HepG2 (cell line): ENCODE results near the gene FAM174B. TPM values are rescaled to one million over a fixed set of nuclear protein-coding genes. Genes with fewer than 3 reads are reported as not detected.

Experiments used
- ATAC-seq: fragments of 200-7000 bp; cut with Tn5 transposase; 3 replicates; pipeline ENCODE4 v1.9.1; 2020; ENCODE audit warnings: mild to moderate bottlenecking, moderate library complexity
- BruUV-seq: library from RNA; stranded (reverse); fragments of 400-500 nt; replicated peaks from 2 replicates; lab custom pipeline; 2021; lab: Mats Ljungman, UMichigan
- CTCF ChIA-PET: fragments of 300-600 bp; formaldehyde crosslinking; extraction: SDS; loops from one replicate; lab custom pipeline; 2021; ENCODE audit warnings: low total read pairs, inconsistent platforms, low intra/inter-chr PET ratio; lab: Yijun Ruan, JAX
- POLR2A ChIA-PET: fragments of 350-600 bp; sonication (Branson Sonifier 250); formaldehyde crosslinking; loops from one replicate; lab custom pipeline; 2020; ENCODE audit warnings: antibody characterized with exemption, inconsistent platforms; lab: Yijun Ruan, JAX
- DNase-seq: peaks from one replicate; pipeline ENCODE4 v3.0.0-alpha.2; 2015; ENCODE audit warnings: low spot score
- FAIRE-seq: peaks from 3 replicates; lab custom pipeline; 2011; peaks lifted over from hg19 to GRCh38; lab: Jason Lieb, UNC
- H2AFZ ChIP-seq: one replicate; pipeline ENCODE4 v1.6.1; 2011; ENCODE audit warnings: low read length, inconsistent platforms
- H3K27ac ChIP-seq: fragments of 300-600 bp; 3 replicates; pipeline ENCODE4 v1.8.0; 2011; ENCODE audit warnings: mixed run types, mild to moderate bottlenecking, mixed read lengths, low read length, inconsistent platforms; ENCODE audit not compliant: insufficient read depth; ENCODE audit errors: extremely low read length
- H3K27me3 ChIP-seq, 2 experiments: fragments of 200-600 bp in 1 of 2; 2 replicates in 1 of 2; 3 replicates in 1 of 2; pipeline versions ENCODE4 v1.6.0 to v1.8.0; 2011; ENCODE audit warnings: low read length in 2 of 2, mild to moderate bottlenecking in 2 of 2, moderate library complexity in 2 of 2, inconsistent platforms in 1 of 2; ENCODE audit not compliant: insufficient read depth in 2 of 2, control insufficient read depth in 1 of 2
- H3K36me3 ChIP-seq, 2 experiments: fragments of 200-600 bp in 1 of 2; replicated peaks in 1 of 2; 2 replicates in 1 of 2; 3 replicates in 1 of 2; pipeline versions ENCODE4 v1.5.1 to v1.8.0; 2011; ENCODE audit warnings: low read length in 2 of 2, inconsistent platforms in 1 of 2; ENCODE audit not compliant: insufficient read depth in 2 of 2, control insufficient read depth in 1 of 2
- H3K4me1 ChIP-seq: 2 replicates; pipeline ENCODE4 v1.5.1; 2012; ENCODE audit warnings: low read length, inconsistent platforms; ENCODE audit not compliant: insufficient read depth
- H3K4me2 ChIP-seq: 2 replicates; pipeline ENCODE4 v1.6.0; 2011; ENCODE audit warnings: low read depth, low read length, inconsistent platforms
- H3K4me3 ChIP-seq, 3 experiments: fragments of 200-600 bp in 1 of 3; sonication (generic), shearing (Covaris generic) in 1 of 3; replicated peaks in 1 of 3; 2 replicates each; pipeline ENCODE4 v1.5.1; 2011 to 2016; ENCODE audit warnings: low read length in 3 of 3, inconsistent platforms in 2 of 3, low read depth in 2 of 3, mild to moderate bottlenecking in 2 of 3, control low read depth in 1 of 3, mixed read lengths in 1 of 3; ENCODE audit not compliant: insufficient read depth in 1 of 3
- H3K79me2 ChIP-seq: one replicate; pipeline ENCODE4 v1.6.1; 2011; ENCODE audit warnings: low read length, inconsistent platforms; ENCODE audit not compliant: insufficient read depth
- H3K9ac ChIP-seq: 2 replicates; pipeline ENCODE4 v1.6.0; 2011; ENCODE audit warnings: mild to moderate bottlenecking, low read depth, low read length, inconsistent platforms; ENCODE audit not compliant: insufficient read depth
- H3K9me3 ChIP-seq: 2 replicates; pipeline ENCODE4 v1.5.1; 2012; ENCODE audit warnings: mild to moderate bottlenecking, low read length
- H4K20me1 ChIP-seq: 2 replicates; pipeline ENCODE4 v1.6.0; 2011; ENCODE audit warnings: inconsistent platforms, mild to moderate bottlenecking, low read length, moderate library complexity; ENCODE audit not compliant: insufficient read depth
- CCAR2 ChIP-seq: fragments of 200-400 bp; formaldehyde crosslinking; optimal IDR thresholded peaks from 2 replicates; pipeline ENCODE3; 2018; ENCODE audit warnings: low read depth, mild to moderate bottlenecking, low read length, moderate library complexity
- ELF4 ChIP-seq: sonication (generic); formaldehyde crosslinking; IDR thresholded peaks from 2 replicates; pipeline ENCODE4 v1.5.0; 2020; ENCODE audit warnings: missing genetic modification reagents, mild to moderate bottlenecking, moderate library complexity, borderline replicate concordance
- NAIF1 ChIP-seq: sonication (generic); formaldehyde crosslinking; IDR thresholded peaks from 2 replicates; pipeline ENCODE4 v1.5.0; 2020; ENCODE audit warnings: mild to moderate bottlenecking, missing genetic modification reagents, borderline replicate concordance
- NFE2L1 ChIP-seq: sonication (generic); formaldehyde crosslinking; IDR thresholded peaks from 2 replicates; pipeline ENCODE4 v1.4.0; 2020; ENCODE audit warnings: missing genetic modification reagents, mild to moderate bottlenecking, borderline replicate concordance
- RFXAP ChIP-seq: sonication (generic); formaldehyde crosslinking; IDR thresholded peaks from 2 replicates; pipeline ENCODE4 v1.4.0; 2020; ENCODE audit warnings: missing genetic modification reagents, borderline replicate concordance
- RNF2 ChIP-seq: fragments of 450-650 bp; conservative IDR thresholded peaks from 2 replicates; pipeline ENCODE4 v1.6.1; 2016; ENCODE audit warnings: low read depth
- RXRB ChIP-seq: IDR thresholded peaks from 2 replicates; pipeline ENCODE4 v1.6.1; 2016; ENCODE audit warnings: borderline replicate concordance, missing genetic modification reagents, missing compliant biosample characterization
- SMARCE1 ChIP-seq: fragments of 450-650 bp; IDR thresholded peaks from 2 replicates; pipeline ENCODE4 v1.6.1; 2017; ENCODE audit warnings: borderline replicate concordance
- TCF7L2 ChIP-seq: IDR thresholded peaks from 2 replicates; pipeline ENCODE4 v1.6.1; 2011; ENCODE audit warnings: mild to moderate bottlenecking, low read depth, low read length, moderate library complexity
- TOE1 ChIP-seq: sonication (generic); formaldehyde crosslinking; IDR thresholded peaks from 2 replicates; pipeline ENCODE4 v1.4.0; 2020; ENCODE audit warnings: mild to moderate bottlenecking, missing genetic modification reagents
- ZNF12 ChIP-seq: sonication (generic); formaldehyde crosslinking; IDR thresholded peaks from 2 replicates; pipeline ENCODE4 v1.5.0; 2020; ENCODE audit warnings: missing genetic modification reagents
- ZNF501 ChIP-seq: sonication (generic); formaldehyde crosslinking; IDR thresholded peaks from 2 replicates; pipeline ENCODE4 v1.5.1; 2020; ENCODE audit warnings: mild to moderate bottlenecking, moderate library complexity, missing genetic modification reagents
- ZNF746 ChIP-seq: sonication (generic); formaldehyde crosslinking; IDR thresholded peaks from 2 replicates; pipeline ENCODE4 v1.8.0; 2022; ENCODE audit warnings: mild to moderate bottlenecking, missing genetic modification reagents
- ZSCAN20 ChIP-seq: sonication (generic); formaldehyde crosslinking; IDR thresholded peaks from 2 replicates; pipeline ENCODE4 v1.4.0; 2020; ENCODE audit warnings: missing genetic modification reagents, mild to moderate bottlenecking, borderline replicate concordance
- WGBS: methylation state at CpG from one replicate; pipeline ENCODE4 v1.1.6; 2017; ENCODE audit warnings: low lambda C conversion rate; 5-methylcytosine and 5-hydroxymethylcytosine counted together
- in situ Hi-C: cut with HindIII; loops from 2 replicates; pipeline ENCODE4 v1.10.0; 2017; ENCODE audit warnings: low pct_unique_long_range_greater_than_20kb; ENCODE audit not compliant: extremely low pct_ligation_motif_present
- intact Hi-C: fragments of 100-400 bp; cut with micrococcal nuclease; formaldehyde crosslinking; loops from one replicate; pipeline ENCODE4 v1.10.0; 2022; ENCODE audit not compliant: unreplicated experiment
- polyA plus RNA-seq, 8 experiments: library from polyadenylated mRNA; depleted of rRNA in 3 of 8; stranded (reverse) in 7 of 8; unstranded in 1 of 8; fragments of >200 nt; fragmentation: Illumina TruSeq in 4 of 8; extraction: Trizol in 4 of 8; gene quantifications; 2 replicates each; pipeline versions ENCODE4 v1.2.1 to v1.2.3, GENCODE V29; 2011 to 2016; ENCODE audit warnings: low read depth in 4 of 8, missing spikeins in 1 of 8, mixed read lengths in 1 of 8; ENCODE audit not compliant: insufficient read depth in 1 of 8
- total RNA-seq, 5 experiments: library from RNA; depleted of rRNA; stranded (reverse); fragments of >200 nt; fragmentation: Illumina TruSeq; extraction: Trizol; gene quantifications; 2 replicates each; pipeline ENCODE4 v1.2.3, GENCODE V29; 2016; ENCODE audit warnings: low read depth in 1 of 5
- TF ChIP-seq, protein P1 (sequence below): sonication (generic); formaldehyde crosslinking; IDR thresholded peaks from 2 replicates; pipeline ENCODE4 v1.4.0; 2020; ENCODE audit warnings: missing genetic modification reagents
- TF ChIP-seq, protein P2 (sequence below): sonication (generic); formaldehyde crosslinking; IDR thresholded peaks from 2 replicates; pipeline ENCODE4 v1.4.0; 2020; ENCODE audit warnings: missing genetic modification reagents, borderline replicate concordance

FAM174B gene
- total and polyA plus RNA-seq, 2 of the 13 experiments (the other 11 are each of a cell fraction or from before 2014, with no cell fraction given): 0.90 to 2.1 TPM

GRCh38 chr15:92629276-92629974, 26.1 kb downstream of the FAM174B start:
- no peaks in the 10 kb centered on the region for H3K9me3 ChIP-seq
- H3K36me3 ChIP-seq: no peaks in the 10 kb centered on the region
- H3K4me1 ChIP-seq: no peaks in the 10 kb centered on the region
- H2AFZ ChIP-seq: no peak overlapping the region
- ChIA-PET POLR2A (no interaction called here), CTCF (no interaction called here)
- no peak overlapping the region for H3K27ac ChIP-seq
- H3K79me2 ChIP-seq: no peaks in the 10 kb centered on the region
- H3K4me2 ChIP-seq: no peak overlapping the region
- no peak overlapping the region for H3K4me3 ChIP-seq
- DNase-seq: no peak
- intact Hi-C loops (no loop called here), in situ Hi-C loops (no loop called here)
- BruUV-seq: no TSS peak
- TF ChIP-seq, protein P1, sequence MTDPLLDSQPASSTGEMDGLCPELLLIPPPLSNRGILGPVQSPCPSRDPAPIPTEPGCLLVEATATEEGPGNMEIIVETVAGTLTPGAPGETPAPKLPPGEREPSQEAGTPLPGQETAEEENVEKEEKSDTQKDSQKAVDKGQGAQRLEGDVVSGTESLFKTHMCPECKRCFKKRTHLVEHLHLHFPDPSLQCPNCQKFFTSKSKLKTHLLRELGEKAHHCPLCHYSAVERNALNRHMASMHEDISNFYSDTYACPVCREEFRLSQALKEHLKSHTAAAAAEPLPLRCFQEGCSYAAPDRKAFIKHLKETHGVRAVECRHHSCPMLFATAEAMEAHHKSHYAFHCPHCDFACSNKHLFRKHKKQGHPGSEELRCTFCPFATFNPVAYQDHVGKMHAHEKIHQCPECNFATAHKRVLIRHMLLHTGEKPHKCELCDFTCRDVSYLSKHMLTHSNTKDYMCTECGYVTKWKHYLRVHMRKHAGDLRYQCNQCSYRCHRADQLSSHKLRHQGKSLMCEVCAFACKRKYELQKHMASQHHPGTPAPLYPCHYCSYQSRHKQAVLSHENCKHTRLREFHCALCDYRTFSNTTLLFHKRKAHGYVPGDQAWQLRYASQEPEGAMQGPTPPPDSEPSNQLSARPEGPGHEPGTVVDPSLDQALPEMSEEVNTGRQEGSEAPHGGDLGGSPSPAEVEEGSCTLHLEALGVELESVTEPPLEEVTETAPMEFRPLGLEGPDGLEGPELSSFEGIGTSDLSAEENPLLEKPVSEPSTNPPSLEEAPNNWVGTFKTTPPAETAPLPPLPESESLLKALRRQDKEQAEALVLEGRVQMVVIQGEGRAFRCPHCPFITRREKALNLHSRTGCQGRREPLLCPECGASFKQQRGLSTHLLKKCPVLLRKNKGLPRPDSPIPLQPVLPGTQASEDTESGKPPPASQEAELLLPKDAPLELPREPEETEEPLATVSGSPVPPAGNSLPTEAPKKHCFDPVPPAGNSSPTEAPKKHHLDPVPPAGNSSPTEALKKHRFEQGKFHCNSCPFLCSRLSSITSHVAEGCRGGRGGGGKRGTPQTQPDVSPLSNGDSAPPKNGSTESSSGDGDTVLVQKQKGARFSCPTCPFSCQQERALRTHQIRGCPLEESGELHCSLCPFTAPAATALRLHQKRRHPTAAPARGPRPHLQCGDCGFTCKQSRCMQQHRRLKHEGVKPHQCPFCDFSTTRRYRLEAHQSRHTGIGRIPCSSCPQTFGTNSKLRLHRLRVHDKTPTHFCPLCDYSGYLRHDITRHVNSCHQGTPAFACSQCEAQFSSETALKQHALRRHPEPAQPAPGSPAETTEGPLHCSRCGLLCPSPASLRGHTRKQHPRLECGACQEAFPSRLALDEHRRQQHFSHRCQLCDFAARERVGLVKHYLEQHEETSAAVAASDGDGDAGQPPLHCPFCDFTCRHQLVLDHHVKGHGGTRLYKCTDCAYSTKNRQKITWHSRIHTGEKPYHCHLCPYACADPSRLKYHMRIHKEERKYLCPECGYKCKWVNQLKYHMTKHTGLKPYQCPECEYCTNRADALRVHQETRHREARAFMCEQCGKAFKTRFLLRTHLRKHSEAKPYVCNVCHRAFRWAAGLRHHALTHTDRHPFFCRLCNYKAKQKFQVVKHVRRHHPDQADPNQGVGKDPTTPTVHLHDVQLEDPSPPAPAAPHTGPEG: no peak
- TF ChIP-seq CCAR2 (no peak), NFE2L1 (CRISPR knock-in tag) (no peak), ZNF501 (CRISPR knock-in tag) (no peak), RNF2 (no peak), ZNF746 (CRISPR knock-in tag) (no peak), SMARCE1 (no peak), ELF4 (CRISPR knock-in tag) (no peak), RXRB (CRISPR knock-in tag) (no peak), ZNF12 (no peak), ZSCAN20 (CRISPR knock-in tag) (no peak), TCF7L2 (no peak), TOE1 (CRISPR knock-in tag) (no peak), RFXAP (CRISPR knock-in tag) (no peak), NAIF1 (CRISPR knock-in tag) (no peak)
- TF ChIP-seq, protein P2, sequence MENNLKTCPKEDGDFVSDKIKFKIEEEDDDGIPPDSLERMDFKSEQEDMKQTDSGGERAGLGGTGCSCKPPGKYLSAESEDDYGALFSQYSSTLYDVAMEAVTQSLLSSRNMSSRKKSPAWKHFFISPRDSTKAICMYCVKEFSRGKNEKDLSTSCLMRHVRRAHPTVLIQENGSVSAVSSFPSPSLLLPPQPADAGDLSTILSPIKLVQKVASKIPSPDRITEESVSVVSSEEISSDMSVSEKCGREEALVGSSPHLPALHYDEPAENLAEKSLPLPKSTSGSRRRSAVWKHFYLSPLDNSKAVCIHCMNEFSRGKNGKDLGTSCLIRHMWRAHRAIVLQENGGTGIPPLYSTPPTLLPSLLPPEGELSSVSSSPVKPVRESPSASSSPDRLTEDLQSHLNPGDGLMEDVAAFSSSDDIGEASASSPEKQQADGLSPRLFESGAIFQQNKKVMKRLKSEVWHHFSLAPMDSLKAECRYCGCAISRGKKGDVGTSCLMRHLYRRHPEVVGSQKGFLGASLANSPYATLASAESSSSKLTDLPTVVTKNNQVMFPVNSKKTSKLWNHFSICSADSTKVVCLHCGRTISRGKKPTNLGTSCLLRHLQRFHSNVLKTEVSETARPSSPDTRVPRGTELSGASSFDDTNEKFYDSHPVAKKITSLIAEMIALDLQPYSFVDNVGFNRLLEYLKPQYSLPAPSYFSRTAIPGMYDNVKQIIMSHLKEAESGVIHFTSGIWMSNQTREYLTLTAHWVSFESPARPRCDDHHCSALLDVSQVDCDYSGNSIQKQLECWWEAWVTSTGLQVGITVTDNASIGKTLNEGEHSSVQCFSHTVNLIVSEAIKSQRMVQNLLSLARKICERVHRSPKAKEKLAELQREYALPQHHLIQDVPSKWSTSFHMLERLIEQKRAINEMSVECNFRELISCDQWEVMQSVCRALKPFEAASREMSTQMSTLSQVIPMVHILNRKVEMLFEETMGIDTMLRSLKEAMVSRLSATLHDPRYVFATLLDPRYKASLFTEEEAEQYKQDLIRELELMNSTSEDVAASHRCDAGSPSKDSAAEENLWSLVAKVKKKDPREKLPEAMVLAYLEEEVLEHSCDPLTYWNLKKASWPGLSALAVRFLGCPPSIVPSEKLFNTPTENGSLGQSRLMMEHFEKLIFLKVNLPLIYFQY (CRISPR knock-in tag): no peak
- 0 out of 5 replicates have a peak, but pooled peaks cover 0 to 8% of the 10 kb centered on the region in 2 experiments for H3K27me3 ChIP-seq
- FAIRE-seq: no peak
- H4K20me1 ChIP-seq: no peaks in the 10 kb centered on the region
- no peak overlapping the region for H3K9ac ChIP-seq
- WGBS: 55% methylated on average over 9 of the region's 11 CpGs
- ATAC-seq: no peak
